Tibial artery (tissue), 4 donors: Measurements from ENCODE around the gene TGM4.
A peak's percentile ranks its signal among the peaks of the same experiment; 100 is the strongest.

Experiments used
- DNase-seq, 2 donors: peaks; one replicate each; pipeline ENCODE4 v3.0.0-alpha.2; 2019
- H3K27ac ChIP-seq, 2 donors: fragments of 200-600 bp; sonication (generic) in 1 of 2; 1 replicate in 1 of 2; 2 replicates in 1 of 2; pipeline ENCODE4 v1.5.1; 2018 to 2019; ENCODE audit warnings: mild to moderate bottlenecking in 1 of 2
- H3K27me3 ChIP-seq, 2 donors: fragments of 200-600 bp; sonication (generic) in 1 of 2; one replicate each; pipeline versions ENCODE4 v1.5.1 to v1.6.0; 2016 to 2019
- H3K36me3 ChIP-seq, 3 donors: fragments of 200-600 bp; sonication (generic) in 2 of 3; one replicate each; pipeline ENCODE4 v1.5.1; 2016 to 2019; ENCODE audit warnings: mild to moderate bottlenecking in 2 of 3
- H3K4me1 ChIP-seq, 4 donors: fragments of 200-600 bp; sonication (generic) in 2 of 4; 1 replicate in 3 of 4; 2 replicates in 1 of 4; pipeline ENCODE4 v1.5.1; 2016 to 2019
- H3K4me3 ChIP-seq, 2 donors: fragments of 200-600 bp; sonication (generic) in 1 of 2; 1 replicate in 1 of 2; 2 replicates in 1 of 2; pipeline ENCODE4 v1.5.1; 2018 to 2019; ENCODE audit warnings: mild to moderate bottlenecking in 2 of 2
- H3K9me3 ChIP-seq, 3 donors: fragments of 200-600 bp; sonication (generic) in 1 of 3; one replicate each; pipeline ENCODE4 v1.5.1; 2016 to 2019
- CTCF ChIP-seq, 2 experiments: fragments of 200-600 bp in 1 of 2; fragments of 450-650 bp in 1 of 2; IDR thresholded peaks; one replicate each; pipeline ENCODE4 v1.5.1; 2017 to 2019; ENCODE audit warnings: antibody characterized with exemption in 2 of 2, mild to moderate bottlenecking in 1 of 2, moderate library complexity in 1 of 2
- intact Hi-C: fragments of 100-400 bp; cut with DNase I; formaldehyde crosslinking; loops from one replicate; pipeline ENCODE4 v1.15.0; 2023; ENCODE audit warnings: low total_unique reads

TGM4 gene

GRCh38 chr3:44883213-44883955 lies 9.0 kb downstream of the TGM4 start:
- Histone ChIP-seq H3K9me3 (no peaks in the 10 kb centered on the region), H3K27ac (no peak overlapping the region), H3K36me3 (no peaks in the 10 kb centered on the region), H3K4me1 (peaks cover 0 to 29% (median 20%) of the 10 kb centered on the region in 4 donors), H3K27me3 (no peaks in the 10 kb centered on the region), H3K4me3 (no peak overlapping the region)
- intact Hi-C loops: no loop called here
- DNase-seq: no peak
- TF ChIP-seq CTCF (IDR thresholded peaks at IDR 0.05): no peak

- Histone ChIP-seq H3K4me1 (peaks cover 0 to 29% (median 20%) of the 10 kb centered on the region in 4 donors), H3K4me3 (no peak overlapping the region), H3K27ac (no peak overlapping the region), H3K27me3 (no peaks in the 10 kb centered on the region), H3K9me3 (no peaks in the 10 kb centered on the region), H3K36me3 (no peaks in the 10 kb centered on the region)
- TF ChIP-seq CTCF (IDR thresholded peaks at IDR 0.05): no peak
- intact Hi-C loops: no loop called here
- DNase-seq: no peak
Measured at GRCh38 chr3:44883999-44884431, 9.6 kb downstream of the TGM4 start.

GRCh38 chr3:44885618-44886017 lies 11.2 kb downstream of the TGM4 start:
- Histone ChIP-seq H3K36me3 (no peaks in the 10 kb centered on the region), H3K27me3 (no peaks in the 10 kb centered on the region), H3K4me1 (peaks cover 0 to 29% (median 20%) of the 10 kb centered on the region in 4 donors), H3K9me3 (no peaks in the 10 kb centered on the region), H3K4me3 (no peak overlapping the region), H3K27ac (no peak overlapping the region)
- TF ChIP-seq CTCF (IDR thresholded peaks at IDR 0.05): no peak
- intact Hi-C loops: no loop called here
- DNase-seq: peak in 1 of 2 donors; percentile 75

GRCh38 chr3:44886561-44886960 lies 12.2 kb downstream of the TGM4 start:
- no peak for TF ChIP-seq CTCF (IDR thresholded peaks at IDR 0.05)
- Histone ChIP-seq H3K4me3 (no peak overlapping the region), H3K36me3 (no peaks in the 10 kb centered on the region), H3K27ac (no peak overlapping the region), H3K4me1 (peaks cover 0 to 29% (median 20%) of the 10 kb centered on the region in 4 donors), H3K27me3 (no peaks in the 10 kb centered on the region), H3K9me3 (no peaks in the 10 kb centered on the region)
- no peak for DNase-seq
- intact Hi-C loops: no loop called here

GRCh38 chr3:44887101-44887500 lies 12.7 kb downstream of the TGM4 start:
- no peaks in the 10 kb centered on the region for H3K36me3 ChIP-seq
- no peak overlapping the region for H3K4me3 ChIP-seq
- intact Hi-C loops: no loop called here
- H3K4me1 ChIP-seq: peaks cover 0 to 29% (median 20%) of the 10 kb centered on the region in 4 donors
- no peaks in the 10 kb centered on the region for H3K9me3 ChIP-seq
- no peak for TF ChIP-seq CTCF (IDR thresholded peaks at IDR 0.05)
- DNase-seq: no peak
- no peak overlapping the region for H3K27ac ChIP-seq
- H3K27me3 ChIP-seq: no peaks in the 10 kb centered on the region
